H1 (cell line): ENCODE results near the gene DDAH2. TPM values are rescaled to one million over a fixed set of nuclear protein-coding genes. Genes with fewer than 3 reads are reported as not detected.

Experiments
- CTCF ChIA-PET: fragments of 300-600 bp; sonication (Branson Sonifier 250); formaldehyde crosslinking; loops from one replicate; lab custom pipeline; 2021; ENCODE audit not compliant: partially characterized antibody; lab: Charles Lee
- POLR2A ChIA-PET: fragments of 300-600 bp; sonication (Branson Sonifier 250); formaldehyde crosslinking; loops from one replicate; lab custom pipeline; 2021; ENCODE audit warnings: inconsistent platforms; ENCODE audit not compliant: partially characterized antibody; lab: Charles Lee
- DNase-seq, 2 experiments: peaks; one replicate each; pipeline versions ENCODE4 v3.0.0 to v3.0.0-alpha.2; 2010 to 2022; ENCODE audit warnings: low spot score in 2 of 2, low read depth in 1 of 2, mixed read lengths in 1 of 2
- FAIRE-seq: peaks from 2 replicates; lab custom pipeline; 2011; peaks lifted over from hg19 to GRCh38; lab: Jason Lieb, UNC
- H2AFZ ChIP-seq: 2 replicates; pipeline ENCODE4 v1.8.1; 2012; ENCODE audit warnings: low read length, inconsistent platforms
- H2AK5ac ChIP-seq: 2 replicates; pipeline ENCODE4 v1.6.1; 2013; ENCODE audit warnings: low read depth, low read length
- H2BK120ac ChIP-seq: replicated peaks from 2 replicates; pipeline ENCODE3; 2013; ENCODE audit warnings: low read depth, low read length, inconsistent platforms
- H2BK12ac ChIP-seq: 2 replicates; pipeline ENCODE4 v1.6.1; 2013; ENCODE audit warnings: low read depth, low read length
- H2BK15ac ChIP-seq: 2 replicates; pipeline ENCODE4 v1.6.1; 2013; ENCODE audit warnings: low read length
- H2BK20ac ChIP-seq: 2 replicates; pipeline ENCODE4 v1.6.1; 2013; ENCODE audit warnings: low read length
- H2BK5ac ChIP-seq: 2 replicates; pipeline ENCODE4 v1.6.1; 2013; ENCODE audit warnings: low read depth, low read length
- H3K14ac ChIP-seq: 2 replicates; pipeline ENCODE4 v1.6.1; 2013; ENCODE audit warnings: inconsistent platforms; ENCODE audit not compliant: insufficient read length
- H3K18ac ChIP-seq: 2 replicates; pipeline ENCODE4 v1.6.1; 2013; ENCODE audit warnings: low read length; ENCODE audit errors: extremely low read depth
- H3K23ac ChIP-seq: 2 replicates; pipeline ENCODE4 v1.6.1; 2013; ENCODE audit warnings: inconsistent platforms; ENCODE audit not compliant: insufficient read length
- H3K23me2 ChIP-seq: 2 replicates; pipeline ENCODE4 v1.6.1; 2013; ENCODE audit warnings: low read depth, low read length
- H3K27ac ChIP-seq: 2 replicates; pipeline ENCODE4 v1.6.1; 2011; ENCODE audit warnings: low read depth, low read length, inconsistent platforms
- H3K27me3 ChIP-seq, 4 experiments: replicated peaks in 1 of 4; 1 replicate in 1 of 4; 2 replicates in 3 of 4; pipeline versions ENCODE4 v1.6.1 to v1.8.1; 2011 to 2013; ENCODE audit warnings: low read length in 3 of 4, mild to moderate bottlenecking in 3 of 4, inconsistent platforms in 2 of 4, mixed read lengths in 2 of 4, moderate library complexity in 1 of 4; ENCODE audit not compliant: control insufficient read depth in 3 of 4, insufficient read depth in 3 of 4; ENCODE audit errors: extremely low read depth in 1 of 4
- H3K36me3 ChIP-seq, 4 experiments: 2 replicates each; pipeline versions ENCODE4 v1.6.1 to v1.8.1; 2011 to 2013; ENCODE audit warnings: mild to moderate bottlenecking in 4 of 4, low read length in 3 of 4, moderate library complexity in 2 of 4, control low read depth in 1 of 4, inconsistent platforms in 1 of 4; ENCODE audit not compliant: insufficient read depth in 4 of 4, control insufficient read depth in 2 of 4
- H3K4ac ChIP-seq: replicated peaks from 2 replicates; pipeline ENCODE3; 2013; ENCODE audit warnings: low read length, low read depth, mixed read lengths, inconsistent platforms; ENCODE audit not compliant: insufficient read length
- H3K4me1 ChIP-seq, 4 experiments: replicated peaks in 1 of 4; 1 replicate in 1 of 4; 2 replicates in 3 of 4; pipeline versions ENCODE4 v1.6.1 to v1.8.1; 2011 to 2013; ENCODE audit warnings: low read length in 3 of 4, inconsistent platforms in 2 of 4, mixed read lengths in 1 of 4; ENCODE audit not compliant: insufficient read depth in 4 of 4, control insufficient read depth in 3 of 4
- H3K4me2 ChIP-seq, 2 experiments: 2 replicates each; pipeline versions ENCODE4 v1.6.1 to v1.8.1; 2011 to 2013; ENCODE audit warnings: low read depth in 2 of 2, low read length in 2 of 2, control low read depth in 1 of 2, inconsistent platforms in 1 of 2, mild to moderate bottlenecking in 1 of 2; ENCODE audit not compliant: insufficient read depth in 1 of 2
- H3K4me3 ChIP-seq, 4 experiments: fragments of 200-600, 300-600 bp in 1 of 4; sonication (generic), shearing (Covaris generic), sonication (Bioruptor Twin) in 1 of 4; 2 replicates each; pipeline versions ENCODE4 v1.5.1 to v1.8.1; 2011 to 2016; ENCODE audit warnings: low read length in 4 of 4, low read depth in 3 of 4, control low read depth in 2 of 4, inconsistent platforms in 2 of 4, mild to moderate bottlenecking in 2 of 4, mixed read lengths in 1 of 4, moderate library complexity in 1 of 4; ENCODE audit not compliant: insufficient read depth in 2 of 4; ENCODE audit errors: extremely low read depth in 1 of 4
- H3K56ac ChIP-seq: replicated peaks from 2 replicates; pipeline ENCODE3; 2013; ENCODE audit warnings: low read depth, mild to moderate bottlenecking, mixed read lengths, low read length, inconsistent platforms; ENCODE audit not compliant: insufficient read length
- H3K79me1 ChIP-seq: 2 replicates; pipeline ENCODE4 v1.6.1; 2013; ENCODE audit warnings: low read depth, low read length, control low read depth
- H3K79me2 ChIP-seq, 2 experiments: 2 replicates each; pipeline versions ENCODE4 v1.6.1 to v1.8.1; 2012 to 2013; ENCODE audit warnings: low read length in 2 of 2, mild to moderate bottlenecking in 2 of 2, inconsistent platforms in 1 of 2; ENCODE audit not compliant: insufficient read depth in 2 of 2, control insufficient read depth in 1 of 2
- H3K9ac ChIP-seq, 4 experiments: replicated peaks in 1 of 4; 1 replicate in 1 of 4; 2 replicates in 3 of 4; pipeline versions ENCODE4 v1.6.1 to v1.8.1; 2011 to 2013; ENCODE audit warnings: low read depth in 3 of 4, low read length in 3 of 4, control low read depth in 2 of 4, mild to moderate bottlenecking in 2 of 4, moderate library complexity in 2 of 4, inconsistent platforms in 1 of 4; ENCODE audit errors: extremely low read depth in 1 of 4
- H3K9me3 ChIP-seq, 2 experiments: 2 replicates each; pipeline versions ENCODE4 v1.6.1 to v1.8.1; 2012 to 2013; ENCODE audit warnings: mild to moderate bottlenecking in 2 of 2, moderate library complexity in 2 of 2, control low read depth in 1 of 2, inconsistent platforms in 1 of 2, low read depth in 1 of 2, low read length in 1 of 2, mixed read lengths in 1 of 2; ENCODE audit not compliant: insufficient read depth in 2 of 2
- H4K20me1 ChIP-seq, 2 experiments: replicated peaks in 1 of 2; 2 replicates each; pipeline versions ENCODE3 to v1.8.1; 2011 to 2013; ENCODE audit warnings: inconsistent platforms in 2 of 2, low read length in 2 of 2, mild to moderate bottlenecking in 1 of 2; ENCODE audit not compliant: insufficient read depth in 2 of 2, control insufficient read depth in 1 of 2
- H4K5ac ChIP-seq: 2 replicates; pipeline ENCODE4 v1.6.1; 2013; ENCODE audit warnings: low read length, low read depth, mixed read lengths, inconsistent platforms; ENCODE audit not compliant: insufficient read length
- H4K8ac ChIP-seq: 2 replicates; pipeline ENCODE4 v1.8.0; 2013; ENCODE audit warnings: mild to moderate bottlenecking, moderate library complexity, low read length, inconsistent platforms; ENCODE audit not compliant: insufficient read depth; ENCODE audit errors: extremely low read depth
- H4K91ac ChIP-seq: replicated peaks from 2 replicates; pipeline ENCODE3; 2013; ENCODE audit warnings: low read length, mixed read lengths, inconsistent platforms; ENCODE audit not compliant: insufficient read length
- ASH2L ChIP-seq: fragments of 200-600, 300-600 bp; sonication (generic); IDR thresholded peaks from one replicate; pipeline ENCODE4 v1.7.1; 2017; ENCODE audit warnings: low read length
- CBX8 ChIP-seq: fragments of 300-800, 300-1000 bp; sonication (generic); IDR thresholded peaks from 2 replicates; pipeline ENCODE4 v1.7.1; 2016; ENCODE audit warnings: low read depth, low read length, borderline replicate concordance
- CREB1 ChIP-seq: IDR thresholded peaks from 2 replicates; pipeline ENCODE4 v1.6.1; 2012; ENCODE audit warnings: inconsistent platforms
- EGR1 ChIP-seq: IDR thresholded peaks from 2 replicates; pipeline ENCODE4 v1.6.1; 2011; ENCODE audit warnings: low read depth, low read length, borderline replicate concordance
- EZH2 ChIP-seq: fragments of 200-600 bp; sonication (generic); IDR thresholded peaks from 2 replicates; pipeline ENCODE4 v1.7.1; 2012; ENCODE audit warnings: low read depth, mild to moderate bottlenecking, moderate library complexity, low read length, inconsistent platforms; ENCODE audit not compliant: severe bottlenecking
- GABPA ChIP-seq: IDR thresholded peaks from 2 replicates; pipeline ENCODE4 v1.6.1; 2011; ENCODE audit warnings: mild to moderate bottlenecking, low read length, moderate library complexity, borderline replicate concordance; ENCODE audit not compliant: insufficient read depth
- MAFK ChIP-seq: IDR thresholded peaks from 2 replicates; pipeline ENCODE4 v1.6.1; 2012; ENCODE audit warnings: low read depth, mild to moderate bottlenecking, improper control_type of control experiment, low read length
- RAD21 ChIP-seq, 2 experiments: IDR thresholded peaks in 1 of 2; conservative IDR thresholded peaks in 1 of 2; 2 replicates each; pipeline ENCODE4 v1.6.1; 2011; ENCODE audit warnings: low read depth in 2 of 2, low read length in 2 of 2, improper control_type of control experiment in 1 of 2, inconsistent platforms in 1 of 2, mild to moderate bottlenecking in 1 of 2, moderate library complexity in 1 of 2
- RNF2 ChIP-seq: fragments of 200-900, 300-1000 bp; sonication (generic); IDR thresholded peaks from 2 replicates; pipeline ENCODE4 v1.7.1; 2016; ENCODE audit warnings: borderline replicate concordance, low read depth, mild to moderate bottlenecking, antibody characterized with exemption, low read length; ENCODE audit not compliant: poor library complexity, severe bottlenecking; ENCODE audit errors: missing control alignments
- TEAD4 ChIP-seq: IDR thresholded peaks from 2 replicates; pipeline ENCODE4 v1.6.1; 2012; ENCODE audit warnings: low read depth, low read length, inconsistent platforms, mixed read lengths
- WGBS, 2 experiments: shearing (Covaris generic) in 1 of 2; methylation state at CpG; one replicate each; pipeline versions ENCODE4 v1.1.6 to v1.1.7; 2013 to 2015; ENCODE audit warnings: low lambda C conversion rate in 2 of 2, mixed read lengths in 2 of 2, inconsistent platforms in 1 of 2, low coverage in 1 of 2, missing lambda C conversion rate in 1 of 2; ENCODE audit not compliant: insufficient replicate concordance in 2 of 2, insufficient coverage in 1 of 2, insufficient read length in 1 of 2; ENCODE audit errors: extremely low coverage in 1 of 2, missing lambda C conversion rate in 1 of 2; 5-methylcytosine and 5-hydroxymethylcytosine counted together
- polyA plus RNA-seq, 7 experiments: library from polyadenylated mRNA; depleted of rRNA in 3 of 7; stranded (reverse) in 5 of 7; unstranded in 2 of 7; fragments of >200 nt in 5 of 7; fragments of 200-250 nt in 2 of 7; gene quantifications; 1 replicate in 5 of 7; 2 replicates in 1 of 7; 4 replicates in 1 of 7; pipeline versions ENCODE4 v1.2.1 to v1.2.3, GENCODE V29; 2011 to 2013; ENCODE audit warnings: missing spikeins in 2 of 7, mixed read lengths in 2 of 7
- total RNA-seq: library from RNA; stranded (reverse); fragmentation: NEBNext Ultra II Directional; extraction: Animal tissue kit (Norgen Biotek cat#: 25700); gene quantifications from 2 replicates; pipeline ENCODE4 v1.2.1, GENCODE V29; 2021

The DDAH2 gene
- total and polyA plus RNA-seq, 2 of the 8 experiments (the other 6 are each of a cell fraction or from before 2014, with no cell fraction given): 53.3 to 73.5 TPM

GRCh38 chr6:31744422-31744821 lies 15.3 kb upstream of the DDAH2 start:
- Histone ChIP-seq H4K91ac (no peak overlapping the region), H2BK120ac (no peak overlapping the region), H3K9me3 (no peaks in the 10 kb centered on the region; a peak in 1 of 4 replicates), H3K9ac (no peak overlapping the region), H3K79me1 (no peaks in the 10 kb centered on the region), H2AFZ (no peak overlapping the region), H2BK5ac (no peak overlapping the region), H3K4me2 (no peak overlapping the region), H4K8ac (no peak overlapping the region), H2BK20ac (no peak overlapping the region), H3K36me3 (peaks cover 0 to 16% (median 0%) of the 10 kb centered on the region in 4 experiments; a peak in 4 of 8 replicates), H3K79me2 (no peaks in the 10 kb centered on the region), H3K4me3 (no peak overlapping the region), H3K27me3 (no peaks in the 10 kb centered on the region), H3K4me1 (peaks cover 0 to 5% (median 2%) of the 10 kb centered on the region in 4 experiments; a peak in 4 of 7 replicates), H3K4ac (no peak overlapping the region), H3K56ac (no peak overlapping the region), H4K5ac (no peak overlapping the region), H3K18ac (no peak overlapping the region), H3K14ac (no peak overlapping the region), H3K23me2 (no peaks in the 10 kb centered on the region; the same call in none of the 2 replicates), H3K23ac (no peak overlapping the region), H2BK15ac (no peak overlapping the region), H2BK12ac (no peak overlapping the region), H2AK5ac (no peak overlapping the region), H3K27ac (0 out of 2 replicates have a peak overlapping the region, but pooled peaks have one; percentile 10), H4K20me1 (no peaks in the 10 kb centered on the region)
- ChIA-PET CTCF (interaction anchor here (1.7 kb wide), 1 partner anchor 29 kb away, joined by 3 read pairs; no protein-coding TSS in a partner anchor), POLR2A (interaction anchor here (0.7 to 1.1 kb wide), 3 partner anchors 11 to 35 kb away, joined by 3 to 4 read pairs (median 4); no protein-coding TSS in a partner anchor)
- TF ChIP-seq TEAD4 (no peak), MAFK (no peak), GABPA (no peak), CBX8 (no peak), RNF2 (no peak), ASH2L (no peak), CREB1 (no peak), RAD21 (IDR thresholded peaks at IDR 0.05 in 1 of 2, conservative IDR thresholded peaks at IDR 0.05 in 1 of 2; ENCODE audit: low read depth in 2 of 2, low read length in 2 of 2) (no peak), EGR1 (no peak), EZH2 (no peak)
- FAIRE-seq (no peak), DNase-seq (no peak)
- WGBS, 2 experiments: 93% methylated on average over 1 of the region's 1 CpG; no CpG with 5 or more reads in 1 of the 2 experiments
